ENCODE data around the gene EML5.

GRCh38 chr14:88618476-88618875, 174.3 kb downstream of the EML5 start:
- no peak for TF ChIP-seq CTCF (IDR thresholded peaks at IDR 0.05; ENCODE audit: low read depth, low read length)
- no peak for TF ChIP-seq POLR2A (IDR thresholded peaks at IDR 0.05; ENCODE audit: extremely low read depth, insufficient read length)
